HK-2 (cell line): ENCODE results near the gene RFT1.

Source experiments
- DNase-seq: peaks from one replicate; pipeline ENCODE4 v3.0.0-alpha.2; 2018; ENCODE audit not compliant: unreplicated experiment

Gene RFT1

GRCh38 chr3:53092216-53092615 is 38.0 kb downstream of the RFT1 start:
- DNase-seq = no peak

- no peak for DNase-seq
Observed at GRCh38 chr3:53091011-53091410, 39.2 kb downstream of the RFT1 start.

GRCh38 chr3:53089511-53089910 is 40.7 kb downstream of the RFT1 start:
- DNase-seq = no peak

DNA sequence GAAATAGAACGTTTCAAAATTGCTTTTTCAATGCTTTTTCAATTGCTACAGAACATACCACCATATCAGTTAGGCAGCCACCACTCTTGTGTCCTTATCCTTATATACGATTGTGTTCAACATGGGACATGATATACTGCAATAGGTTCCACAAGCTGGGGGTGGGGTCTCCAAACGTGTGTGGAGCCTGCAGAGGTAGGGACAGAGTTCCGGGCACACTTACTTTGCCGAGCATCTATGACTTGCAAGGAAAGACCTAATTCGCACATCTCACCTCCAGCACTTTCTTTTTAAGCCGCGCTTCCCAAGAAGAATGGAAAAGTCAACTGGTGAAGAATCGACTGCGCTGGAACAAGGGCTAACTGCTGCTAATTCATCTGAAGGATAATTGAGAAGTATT is 44.8 kb downstream of the RFT1 start:
- DNase-seq = no peak

- peak; percentile 33 for DNase-seq
Observed at GRCh38 chr3:53084310-53085001, 45.8 kb downstream of the RFT1 start.

GRCh38 chr3:53083949-53084309 is 46.3 kb downstream of the RFT1 start:
- DNase-seq = no peak

DNA sequence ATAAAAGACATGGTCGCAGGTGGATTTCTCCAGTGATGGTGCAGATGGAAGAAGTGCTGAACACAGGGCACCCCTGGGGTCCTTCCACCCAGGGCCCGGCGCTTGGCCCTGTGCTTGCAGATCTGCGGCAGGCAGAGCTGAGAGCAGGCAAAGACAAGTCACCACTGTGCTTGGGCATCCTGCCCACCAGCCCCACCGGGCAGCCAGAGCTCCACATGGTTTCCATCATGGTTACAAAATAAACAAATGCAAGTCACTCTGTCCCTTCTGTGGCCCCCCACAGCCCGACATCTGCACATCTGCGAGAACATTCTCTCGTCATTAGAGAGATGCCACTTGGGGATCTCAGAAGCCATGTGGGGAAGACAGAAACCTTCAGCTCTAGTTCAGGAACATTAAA is 46.7 kb downstream of the RFT1 start:
- no peak for DNase-seq

GRCh38 chr3:53082736-53083135 is 47.5 kb downstream of the RFT1 start:
- DNase-seq = no peak

DNA sequence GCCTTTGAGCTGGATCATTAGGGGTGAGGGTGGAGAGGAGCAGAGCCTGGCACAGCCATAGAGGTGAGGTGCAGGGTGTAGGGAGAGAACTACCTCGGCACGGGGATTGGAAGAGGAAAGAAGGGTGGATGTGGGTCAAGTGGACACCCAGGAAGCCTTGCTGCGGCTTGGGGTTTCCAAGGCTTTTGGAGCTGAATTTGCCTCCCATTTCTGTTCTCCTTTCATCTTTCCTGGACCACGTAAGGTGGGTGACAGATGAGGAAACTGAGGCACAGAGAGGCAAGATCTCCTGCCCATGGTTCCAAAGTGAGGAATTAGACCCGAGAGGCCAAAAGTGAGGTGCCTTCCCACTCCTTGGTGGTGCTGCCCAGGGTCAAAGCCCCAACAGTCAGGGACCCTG is 48.9 kb downstream of the RFT1 start:
- no peak for DNase-seq

DNA sequence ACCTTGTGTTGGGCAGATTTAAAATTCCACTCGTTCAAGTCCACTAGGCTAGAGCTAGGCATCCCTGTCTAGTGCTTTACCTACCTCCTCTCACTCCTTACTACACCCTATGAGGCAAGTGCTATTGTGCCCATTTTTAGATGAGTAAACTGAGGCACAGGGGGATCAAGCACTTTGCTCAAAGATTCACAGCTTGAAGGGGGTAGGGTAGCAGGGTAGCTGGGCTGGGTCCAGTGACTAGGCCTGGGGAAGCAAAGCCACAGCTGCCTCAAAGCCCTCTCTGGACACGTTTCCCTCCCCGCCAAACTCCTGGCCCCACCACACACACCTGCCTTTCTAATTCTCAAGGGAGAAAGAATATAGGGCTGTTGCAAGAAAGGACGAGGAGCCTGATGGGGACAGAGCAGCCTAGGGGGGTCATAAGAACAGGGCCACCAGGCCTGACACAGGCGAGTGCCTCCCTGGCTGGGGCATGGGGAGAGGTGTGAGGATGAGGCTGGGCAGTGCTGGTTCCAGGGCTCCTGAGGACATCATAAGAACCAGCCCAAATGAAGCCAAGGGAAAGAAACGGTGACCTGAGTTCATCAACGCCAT is 49.5 kb downstream of the RFT1 start:
- no peak for DNase-seq

GRCh38 chr3:53079791-53080555 is 50.3 kb downstream of the RFT1 start:
- no peak for DNase-seq

DNA sequence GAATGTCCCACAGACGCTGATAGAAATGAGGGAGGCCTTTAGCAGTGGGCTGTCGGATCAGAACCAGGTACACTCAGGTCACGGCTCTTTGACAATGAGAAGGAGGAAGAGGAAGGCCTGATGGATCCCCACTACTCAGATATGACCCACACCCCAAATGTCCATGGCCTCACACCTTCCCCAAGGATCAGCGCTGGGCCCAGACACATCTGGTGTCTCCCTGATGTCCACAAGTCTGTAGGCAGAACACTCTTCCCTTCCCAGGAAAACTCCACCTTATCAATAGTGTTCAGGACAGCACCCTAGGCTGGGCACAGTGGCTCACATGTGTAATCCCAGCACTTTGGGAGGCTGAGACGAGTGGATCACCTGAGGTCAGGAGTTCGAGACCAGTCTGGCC is 51.1 kb downstream of the RFT1 start:
- DNase-seq = no peak

GRCh38 chr3:53078656-53079055 is 51.6 kb downstream of the RFT1 start:
- DNase-seq = no peak

DNA sequence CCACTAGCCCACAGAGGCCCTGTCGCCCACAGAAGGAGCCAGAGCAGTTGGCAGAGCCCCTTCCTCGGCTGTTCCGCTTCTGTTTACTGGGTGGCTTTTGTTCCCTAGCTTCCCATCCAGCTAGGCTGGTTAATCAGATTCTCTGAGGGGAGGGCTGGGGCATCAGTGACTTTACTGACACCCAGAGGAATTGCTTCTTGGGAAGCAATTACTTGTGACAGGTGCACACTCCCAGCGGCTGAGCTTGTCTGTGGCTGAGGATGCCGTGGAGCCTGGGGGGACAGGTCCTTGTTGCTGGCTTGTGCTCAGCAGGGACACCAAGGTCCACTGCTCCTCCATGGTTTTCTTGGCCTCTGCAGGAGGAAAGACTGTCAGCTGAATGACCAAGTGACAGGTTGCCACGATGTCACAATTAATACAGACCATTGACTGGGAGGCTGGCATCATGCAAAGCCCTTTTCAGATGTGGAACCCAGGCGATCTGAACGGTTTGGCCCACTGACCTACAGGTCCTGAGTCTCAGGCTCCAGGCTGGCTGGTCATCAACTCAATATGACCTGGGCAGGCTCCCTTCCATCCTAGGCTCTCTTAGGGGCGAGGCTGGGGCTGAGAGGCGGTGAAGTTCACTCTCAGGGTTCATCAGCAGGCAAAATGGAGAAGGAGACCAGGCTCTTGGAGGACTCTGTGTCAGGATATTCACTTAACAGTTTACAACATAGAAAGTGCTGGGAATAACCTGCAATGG is 52.6 kb downstream of the RFT1 start:
- no peak for DNase-seq

- DNase-seq = no peak
Observed at GRCh38 chr3:53075743-53076140, 54.5 kb downstream of the RFT1 start.

- DNase-seq = no peak
Observed at GRCh38 chr3:53074761-53075742, 55.2 kb downstream of the RFT1 start.

DNA sequence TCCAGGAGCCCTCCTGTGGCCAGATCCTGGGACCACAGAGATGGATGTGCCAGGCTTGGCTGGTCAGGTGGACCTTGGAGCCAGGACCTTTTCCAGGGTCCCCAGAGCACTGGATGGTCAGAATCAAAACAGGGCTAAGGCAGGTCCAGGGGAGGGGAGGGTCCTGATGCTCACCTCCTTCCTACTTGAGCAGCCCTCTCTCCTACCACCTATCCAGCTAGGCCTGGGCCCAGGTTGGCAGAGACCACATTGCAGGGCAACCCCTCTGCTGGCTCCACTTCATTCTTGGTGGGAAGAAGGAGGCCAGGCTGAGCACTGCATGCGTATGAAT is 55.9 kb downstream of the RFT1 start:
- no peak for DNase-seq

GRCh38 chr3:53073553-53074365 is 56.5 kb downstream of the RFT1 start:
- DNase-seq = no peak

DNA sequence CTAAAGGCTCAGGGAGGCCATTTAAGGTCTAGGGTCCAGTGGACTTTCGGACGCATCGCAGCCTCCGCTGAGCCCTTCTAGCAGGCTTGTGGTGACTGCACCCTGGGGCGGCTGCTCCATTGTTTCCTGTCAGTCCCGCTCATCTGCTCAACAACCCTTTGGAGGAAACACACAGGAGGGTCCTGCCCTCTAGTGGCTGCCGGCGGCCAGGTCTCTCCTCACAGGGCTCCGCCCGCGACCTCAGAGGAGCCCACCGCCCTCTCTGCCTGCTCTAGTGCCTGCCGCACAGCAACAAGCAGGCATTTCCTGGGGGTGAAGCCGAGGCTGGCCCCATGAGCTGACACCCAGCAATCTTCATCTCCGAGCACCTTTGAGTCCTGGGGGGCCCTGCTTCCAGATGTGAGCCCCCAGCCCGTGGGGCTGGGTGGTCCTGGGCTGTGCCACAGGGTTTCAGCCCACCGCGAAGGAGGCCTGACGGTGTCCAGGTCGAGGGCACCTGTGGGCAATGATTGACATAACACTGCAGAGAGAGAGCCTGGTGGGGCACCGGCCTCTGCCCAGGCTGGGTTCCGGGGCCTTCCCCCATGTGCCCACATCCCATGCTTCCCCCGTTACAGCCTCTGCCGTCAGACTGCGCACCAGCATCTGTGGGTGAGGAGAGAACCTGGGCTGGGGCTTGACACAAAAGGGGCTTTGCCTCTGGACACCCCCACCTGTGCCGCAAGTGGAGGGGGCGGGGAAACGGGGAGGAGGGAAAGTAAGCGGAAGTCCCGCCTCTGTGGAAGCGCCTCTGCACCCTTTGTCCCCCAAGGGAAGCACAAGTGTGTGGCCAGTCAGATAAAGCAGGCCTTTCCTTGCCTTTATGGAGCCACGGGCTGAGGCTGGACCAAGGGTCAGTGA is 57.3 kb downstream of the RFT1 start:
- DNase-seq = peak; percentile 69
